WTC11 (cell line): ENCODE results near the gene AQP5. TPM values are rescaled to one million over a fixed set of nuclear protein-coding genes. Genes with fewer than 3 reads are reported as not detected.
A peak's percentile ranks its signal among the peaks of the same experiment; 100 is the strongest.

Experiments
- ATAC-seq: fragments of 200-7000 bp; cut with Tn5 transposase; 2 replicates; pipeline ENCODE4 v1.10.0; 2021; ENCODE audit warnings: mild to moderate bottlenecking, moderate library complexity
- CTCF ChIA-PET: fragments of 300-600 bp; sonication (Branson Sonifier 250); formaldehyde crosslinking; loops from one replicate; lab custom pipeline; 2021; ENCODE audit warnings: antibody characterized with exemption; lab: Charles Lee
- POLR2A ChIA-PET: fragments of 350-600 bp; sonication (Branson Sonifier 250); formaldehyde crosslinking; loops from one replicate; lab custom pipeline; 2021; ENCODE audit warnings: antibody characterized with exemption; lab: Charles Lee
- DNase-seq: peaks from one replicate; pipeline ENCODE4 v3.0.0; 2021; ENCODE audit warnings: low spot score
- H3K27ac Mint-ChIP-seq: 2 replicates; pipeline ENCODE4 v1.8.0; 2021; ENCODE audit warnings: mixed read lengths
- H3K27me3 Mint-ChIP-seq: 2 replicates; pipeline ENCODE4 v1.8.0; 2021; ENCODE audit warnings: low read depth, mild to moderate bottlenecking, moderate library complexity, mixed read lengths
- H3K36me3 Mint-ChIP-seq: 2 replicates; pipeline ENCODE4 v1.8.0; 2021; ENCODE audit warnings: mixed read lengths
- H3K4me1 Mint-ChIP-seq: 2 replicates; pipeline ENCODE4 v1.8.0; 2022; ENCODE audit warnings: mixed read lengths
- H3K4me3 Mint-ChIP-seq: 2 replicates; pipeline ENCODE4 v1.8.0; 2021; ENCODE audit warnings: mild to moderate bottlenecking, moderate library complexity, mixed read lengths
- H3K9me3 Mint-ChIP-seq: 2 replicates; pipeline ENCODE4 v1.8.0; 2021; ENCODE audit warnings: mixed read lengths
- ATF1 ChIP-seq: sonication (generic); formaldehyde crosslinking; IDR thresholded peaks from 2 replicates; pipeline ENCODE4 v1.8.1; 2023; ENCODE audit warnings: mild to moderate bottlenecking, moderate library complexity, missing genetic modification reagents
- CBFB ChIP-seq: sonication (generic); formaldehyde crosslinking; IDR thresholded peaks from 2 replicates; pipeline ENCODE4 v1.8.1; 2022; ENCODE audit warnings: mild to moderate bottlenecking, low read depth, missing genetic modification reagents
- CTCF ChIP-seq: fragments of 200-600 bp; IDR thresholded peaks from 2 replicates; pipeline ENCODE4 v1.8.0; 2022; ENCODE audit warnings: antibody characterized with exemption
- FOXP4 ChIP-seq: sonication (generic); formaldehyde crosslinking; IDR thresholded peaks from 2 replicates; pipeline ENCODE4 v1.8.0; 2022; ENCODE audit warnings: mild to moderate bottlenecking, missing genetic modification reagents
- GTF2I ChIP-seq: fragments of 250-450 bp; sonication (Bioruptor Pico); conservative IDR thresholded peaks from 2 replicates; pipeline ENCODE4 v1.4.0; 2021; ENCODE audit warnings: mild to moderate bottlenecking
- HMGXB4 ChIP-seq: sonication (generic); formaldehyde crosslinking; IDR thresholded peaks from 2 replicates; pipeline ENCODE4 v1.8.1; 2023; ENCODE audit warnings: mild to moderate bottlenecking, moderate library complexity, missing genetic modification reagents
- IRF1 ChIP-seq: sonication (generic); formaldehyde crosslinking; IDR thresholded peaks from 2 replicates; pipeline ENCODE4 v1.8.0; 2023; ENCODE audit warnings: missing genetic modification reagents
- MYBL2 ChIP-seq: sonication (generic); formaldehyde crosslinking; IDR thresholded peaks from 2 replicates; pipeline ENCODE4 v1.8.1; 2023; ENCODE audit warnings: mild to moderate bottlenecking, moderate library complexity, missing genetic modification reagents
- NR1H2 ChIP-seq: sonication (generic); formaldehyde crosslinking; IDR thresholded peaks from 2 replicates; pipeline ENCODE4 v1.9.0; 2021; ENCODE audit warnings: mild to moderate bottlenecking, moderate library complexity, missing genetic modification reagents
- NR2C2 ChIP-seq: sonication (generic); formaldehyde crosslinking; IDR thresholded peaks from 2 replicates; pipeline ENCODE4 v1.8.0; 2022; ENCODE audit warnings: mild to moderate bottlenecking, missing genetic modification reagents
- RELA ChIP-seq: sonication (generic); formaldehyde crosslinking; IDR thresholded peaks from 2 replicates; pipeline ENCODE4 v1.8.1; 2022; ENCODE audit warnings: missing genetic modification reagents, mild to moderate bottlenecking, borderline replicate concordance
- USF2 ChIP-seq: sonication (generic); formaldehyde crosslinking; IDR thresholded peaks from 2 replicates; pipeline ENCODE4 v1.8.1; 2023; ENCODE audit warnings: mild to moderate bottlenecking, missing genetic modification reagents, moderate library complexity
- ZNF317 ChIP-seq: sonication (generic); formaldehyde crosslinking; IDR thresholded peaks from 2 replicates; pipeline ENCODE4 v1.8.1; 2023; ENCODE audit warnings: low read depth, mild to moderate bottlenecking, moderate library complexity, missing genetic modification reagents, borderline replicate concordance
- total RNA-seq: library from RNA; stranded (reverse); gene quantifications from 3 replicates; pipeline ENCODE4 v1.2.3, GENCODE V29; 2021

AQP5 gene
- total RNA-seq, 1 experiment from 2014 or later = 2.8 TPM

GRCh38 chr12:49961993-49962764 is 507 bp downstream of the AQP5 start:
- Mint-ChIP-seq H3K9me3 (no peaks in the 10 kb centered on the region), H3K4me1 (peaks cover 30% of the 10 kb centered on the region), H3K27me3 (peaks cover 65% of the 10 kb centered on the region), H3K4me3 (peak overlapping the region; percentile 38), H3K36me3 (no peaks in the 10 kb centered on the region), H3K27ac (no peak overlapping the region)
- ATAC-seq = peak; percentile 7
- peak; percentile 46 for DNase-seq
- ChIA-PET POLR2A (interaction anchor here (1.0 kb wide), 1 partner anchor 71 kb away, joined by 4 read pairs; no protein-coding TSS in a partner anchor), CTCF (interaction anchor here (0.6 to 10.9 kb wide), 8 partner anchors 12 to 129 kb away, joined by 3 to 219 read pairs (median 10); no protein-coding TSS in a partner anchor)
- no peak for TF ChIP-seq MYBL2 (CRISPR knock-in tag)
- no peak for TF ChIP-seq NR2C2 (CRISPR knock-in tag)
- TF ChIP-seq HMGXB4 (CRISPR knock-in tag) = peak; percentile 32; the same call in 1 of the 2 replicates
- TF ChIP-seq RELA (CRISPR knock-in tag) = 0 out of 2 replicates have a peak, but pooled peaks have one; percentile 24
- no peak for TF ChIP-seq CBFB (CRISPR knock-in tag)

GRCh38 chr12:49962861-49963765 is 1.4 kb downstream of the AQP5 start:
- ATAC-seq = no peak
- POLR2A ChIA-PET = interaction anchor here (0.6 kb wide), 1 partner anchor 1120 kb away, joined by 3 read pairs; no protein-coding TSS in a partner anchor
- H3K4me1 Mint-ChIP-seq = peaks cover 30% of the 10 kb centered on the region
- H3K27ac Mint-ChIP-seq = no peak overlapping the region
- no peak for DNase-seq
- no peak for TF ChIP-seq NR1H2 (CRISPR knock-in tag)
- no peak for TF ChIP-seq ZNF317 (CRISPR knock-in tag)
- TF ChIP-seq USF2 (CRISPR knock-in tag) = no peak
- TF ChIP-seq FOXP4 (CRISPR knock-in tag) = no peak
- no peak for TF ChIP-seq CTCF
- no peak for TF ChIP-seq CBFB (CRISPR knock-in tag)
- no peak for TF ChIP-seq ATF1 (CRISPR knock-in tag)
- no peak for TF ChIP-seq GTF2I
- no peak for TF ChIP-seq IRF1 (CRISPR knock-in tag)
- no peaks in the 10 kb centered on the region for H3K36me3 Mint-ChIP-seq
- no peak overlapping the region for H3K4me3 Mint-ChIP-seq
- H3K9me3 Mint-ChIP-seq = no peaks in the 10 kb centered on the region
- peaks cover 63% of the 10 kb centered on the region for H3K27me3 Mint-ChIP-seq
- CTCF ChIA-PET = interaction anchor here (0.6 to 10.9 kb wide), 7 partner anchors 11 to 128 kb away, joined by 3 to 219 read pairs (median 5); no protein-coding TSS in a partner anchor
